Measurements from ENCODE around the gene EEF1AKMT2. TPM values are rescaled to one million over a fixed set of nuclear protein-coding genes. Genes with fewer than 3 reads are reported as not detected.

Gene EEF1AKMT2
- total RNA-seq (2022; extraction: Qiagen RNA extraction): 15.3 to 22.3 TPM (median 17.6 TPM) in 5 replicates

DNA sequence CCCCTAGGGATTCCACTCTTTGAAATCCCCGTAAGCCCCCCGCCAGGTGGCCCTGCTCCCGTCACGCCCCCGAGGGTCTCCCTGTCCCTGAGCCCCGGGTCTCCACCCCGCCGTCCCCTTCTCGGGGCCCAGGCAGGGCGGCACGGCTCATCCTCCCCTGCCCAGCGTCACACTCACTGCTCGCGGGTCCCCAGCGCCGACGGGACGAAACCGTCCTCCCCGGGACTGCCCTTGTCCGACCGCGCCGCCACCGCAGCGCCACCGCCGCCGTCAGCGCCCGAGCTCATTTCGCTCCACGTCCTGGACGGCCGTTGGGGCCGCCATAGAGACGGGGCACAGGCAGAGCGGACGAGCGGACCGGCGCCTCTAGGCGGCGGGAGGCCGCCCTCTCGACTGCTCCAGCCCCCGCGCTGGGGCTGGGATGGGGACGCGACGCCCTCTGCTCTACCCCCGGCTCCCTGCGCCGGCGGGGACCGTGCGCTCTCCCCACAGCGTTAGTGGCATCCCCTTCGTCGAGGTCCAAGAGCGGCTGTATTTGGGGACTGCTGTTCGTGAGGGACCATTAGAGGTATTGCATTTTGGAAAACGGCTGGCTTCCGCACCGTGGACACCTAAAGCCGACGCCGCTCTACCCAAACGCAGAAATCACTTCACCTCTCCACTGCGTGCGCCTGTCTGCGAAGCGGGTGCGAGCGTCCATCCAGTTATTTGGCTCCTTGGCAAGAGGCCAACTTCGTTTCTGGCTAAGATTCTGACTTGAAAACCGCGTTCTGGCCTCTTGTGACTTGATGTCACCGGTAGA, at the start of gene EEF1AKMT2:
Gene EEF1AKMT2 (minus strand): TSS at position 341 of the 802 bp plus-strand sequence. CDS start 54 bp downstream, at position 287.

DNA sequence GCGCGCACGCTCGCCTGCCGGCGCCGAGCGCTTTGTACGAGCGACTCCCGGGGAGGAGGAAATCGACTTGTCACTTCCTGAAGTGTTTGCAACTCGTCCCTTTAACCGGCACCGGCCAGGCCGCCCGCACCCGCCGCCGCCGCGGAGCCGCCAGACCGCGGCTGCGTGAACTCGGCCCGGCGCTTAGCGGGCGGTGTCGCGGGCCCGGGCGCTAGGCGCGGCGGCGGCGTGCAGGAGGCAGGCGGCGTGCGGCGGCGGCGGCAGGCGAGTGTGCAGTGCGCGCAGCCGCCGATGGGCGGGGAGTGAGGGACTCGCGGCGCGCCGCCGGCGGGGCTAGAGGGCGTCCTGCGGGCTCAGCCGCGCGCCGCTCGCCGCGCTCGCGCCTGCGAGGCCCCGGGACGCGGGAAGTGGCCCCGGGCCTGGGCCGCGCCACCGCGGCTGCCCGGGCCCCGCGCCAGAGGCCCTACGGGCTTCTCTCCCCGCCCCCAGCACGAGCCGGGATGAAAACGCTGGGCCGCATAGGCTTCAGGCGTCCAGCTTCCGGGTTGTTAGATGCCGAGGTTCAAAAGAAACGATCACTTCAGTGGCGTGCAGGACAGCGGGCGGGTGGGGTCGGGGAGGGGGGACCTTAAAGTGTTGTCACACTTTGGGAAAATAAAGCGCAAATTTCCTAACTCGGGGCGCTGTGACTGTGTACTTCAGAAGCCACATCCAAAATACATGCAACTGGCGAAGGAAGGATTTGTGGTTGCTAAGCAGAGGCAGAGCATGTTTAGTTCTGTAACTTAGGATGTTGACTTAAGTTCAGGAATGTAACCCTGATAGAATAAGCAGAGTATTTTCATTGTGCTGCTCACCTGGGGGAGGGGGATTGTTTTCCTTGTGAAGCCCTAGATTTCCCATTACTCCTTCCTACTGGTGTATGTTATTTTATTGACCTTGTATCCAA, 47.3 kb downstream of the EEF1AKMT2 start, which contains the start of gene FAM53B:
Gene FAM53B (minus strand): TSS at position 277 of the 949 bp plus-strand sequence. CDS start 37,665 bp downstream, outside the sequence.

Other genes starting within 250 kb of the EEF1AKMT2 start
- 10.3 to 13.2 TPM (median 12.9 TPM) in 5 replicates for gene FAM53B, start 47.5 kb downstream of the EEF1AKMT2 start, total RNA-seq (2022; extraction: Qiagen RNA extraction)
- gene ABRAXAS2, start 9.9 kb upstream of the EEF1AKMT2 start, total RNA-seq (2022; extraction: Qiagen RNA extraction): 13.5 to 21.2 TPM (median 15.4 TPM) in 5 replicates
- 6.8 to 10.6 TPM (median 8.9 TPM) in 5 replicates for gene ZRANB1, start 150.2 kb upstream of the EEF1AKMT2 start, total RNA-seq (2022; extraction: Qiagen RNA extraction)